CD14-positive monocyte (primary cell): ENCODE measurements around the gene NRXN3. TPM values are rescaled to one million over a fixed set of nuclear protein-coding genes. Genes with fewer than 3 reads are reported as not detected.

ENCODE experiments used
- DNase-seq, 3 donors: peaks; one replicate each; pipeline ENCODE4 v3.0.0-alpha.2; 2011 to 2022
- H2AFZ ChIP-seq: 2 replicates; pipeline ENCODE4 v1.6.0; 2012; ENCODE audit warnings: mild to moderate bottlenecking, low read depth, low read length, inconsistent platforms; ENCODE audit not compliant: insufficient read depth, poor library complexity, severe bottlenecking
- H3K27ac ChIP-seq, 2 donors: 1 replicate in 1 of 2; 2 replicates in 1 of 2; pipeline ENCODE4 v1.5.1; 2012 to 2013; ENCODE audit warnings: low read length in 2 of 2, control low read depth in 1 of 2, inconsistent platforms in 1 of 2, low read depth in 1 of 2, mild to moderate bottlenecking in 1 of 2
- H3K27me3 ChIP-seq, 2 donors: one replicate each; pipeline versions ENCODE4 v1.6.0 to v1.6.1; 2011 to 2013; ENCODE audit warnings: low read length in 2 of 2; ENCODE audit not compliant: control insufficient read depth in 2 of 2, insufficient read depth in 2 of 2
- H3K36me3 ChIP-seq, 2 donors: replicated peaks in 1 of 2; 1 replicate in 1 of 2; 2 replicates in 1 of 2; pipeline versions ENCODE4 v1.5.1 to v1.6.1; 2012 to 2013; ENCODE audit warnings: low read length in 2 of 2, control low read depth in 1 of 2, inconsistent platforms in 1 of 2, mild to moderate bottlenecking in 1 of 2; ENCODE audit not compliant: insufficient read depth in 2 of 2, control insufficient read depth in 1 of 2
- H3K4me1 ChIP-seq, 2 donors: 1 replicate in 1 of 2; 2 replicates in 1 of 2; pipeline versions ENCODE4 v1.5.1 to v1.6.1; 2012 to 2013; ENCODE audit warnings: low read length in 2 of 2, control low read depth in 1 of 2, inconsistent platforms in 1 of 2, mild to moderate bottlenecking in 1 of 2, moderate library complexity in 1 of 2; ENCODE audit not compliant: insufficient read depth in 2 of 2, control insufficient read depth in 1 of 2
- H3K4me2 ChIP-seq: replicated peaks from 2 replicates; pipeline ENCODE3; 2012; ENCODE audit warnings: low read length, moderate library complexity, mild to moderate bottlenecking; ENCODE audit not compliant: poor library complexity, severe bottlenecking; ENCODE audit errors: extremely low read depth
- H3K4me3 ChIP-seq, 3 experiments: fragments of 200-600 bp in 1 of 3; sonication (generic) in 1 of 3; replicated peaks in 1 of 3; 1 replicate in 2 of 3; 2 replicates in 1 of 3; pipeline ENCODE4 v1.5.1; 2011 to 2013; ENCODE audit warnings: low read length in 3 of 3, mild to moderate bottlenecking in 3 of 3, control low read depth in 2 of 3, low read depth in 2 of 3, inconsistent platforms in 1 of 3, moderate library complexity in 1 of 3
- H3K79me2 ChIP-seq: 2 replicates; pipeline ENCODE4 v1.6.0; 2012; ENCODE audit warnings: mild to moderate bottlenecking, control low read depth, inconsistent platforms, low read length, moderate library complexity; ENCODE audit not compliant: insufficient read depth
- H3K9ac ChIP-seq: 2 replicates; pipeline ENCODE4 v1.6.0; 2017; ENCODE audit warnings: low read length, mild to moderate bottlenecking; ENCODE audit not compliant: insufficient read depth, poor library complexity, severe bottlenecking
- H3K9me3 ChIP-seq, 2 donors: replicated peaks in 1 of 2; 1 replicate in 1 of 2; 2 replicates in 1 of 2; pipeline versions ENCODE4 v1.5.1 to v1.6.1; 2012 to 2013; ENCODE audit warnings: low read length in 2 of 2, control low read depth in 1 of 2; ENCODE audit not compliant: control insufficient read depth in 1 of 2, insufficient read depth in 1 of 2
- H4K20me1 ChIP-seq: 2 replicates; pipeline ENCODE4 v1.6.0; 2012; ENCODE audit warnings: mild to moderate bottlenecking, low read length, control low read depth, moderate library complexity; ENCODE audit not compliant: insufficient read depth
- H3K27ac Mint-ChIP-seq, 7 donors: one replicate each; pipeline ENCODE4 v1.8.0; 2020; ENCODE audit warnings: mild to moderate bottlenecking in 7 of 7, mixed read lengths in 7 of 7, moderate library complexity in 6 of 7, inconsistent platforms in 2 of 7
- H3K27me3 Mint-ChIP-seq, 3 donors: one replicate each; pipeline ENCODE4 v1.8.0; 2021 to 2022; ENCODE audit warnings: low read depth in 3 of 3, mild to moderate bottlenecking in 3 of 3, mixed read lengths in 3 of 3, moderate library complexity in 3 of 3, inconsistent platforms in 1 of 3
- H3K36me3 Mint-ChIP-seq, 2 donors: one replicate each; pipeline ENCODE4 v1.8.0; 2020; ENCODE audit warnings: mixed read lengths in 2 of 2, inconsistent platforms in 1 of 2, mild to moderate bottlenecking in 1 of 2
- H3K4me1 Mint-ChIP-seq: one replicate; pipeline ENCODE4 v1.8.0; 2020; ENCODE audit warnings: mild to moderate bottlenecking, mixed read lengths
- H3K4me3 Mint-ChIP-seq, 2 donors: one replicate each; pipeline ENCODE4 v1.8.0; 2020; ENCODE audit warnings: mild to moderate bottlenecking in 2 of 2, mixed read lengths in 2 of 2, moderate library complexity in 1 of 2
- H3K9me3 Mint-ChIP-seq, 7 donors: one replicate each; pipeline ENCODE4 v1.8.0; 2020 to 2022; ENCODE audit warnings: mixed read lengths in 7 of 7, mild to moderate bottlenecking in 6 of 7, moderate library complexity in 6 of 7, inconsistent platforms in 2 of 7
- CTCF ChIP-seq: fragments of 200-600 bp; IDR thresholded peaks from one replicate; pipeline ENCODE4 v1.8.0; 2022; ENCODE audit warnings: antibody characterized with exemption, mild to moderate bottlenecking
- WGBS: methylation state at CpG from one replicate; pipeline ENCODE4 v1.1.5; 2013; ENCODE audit warnings: missing lambda C conversion rate; ENCODE audit not compliant: insufficient coverage; 5-methylcytosine and 5-hydroxymethylcytosine counted together
- intact Hi-C, 2 donors: fragments of 100-400 bp; cut with micrococcal nuclease; formaldehyde crosslinking; loops; one replicate each; pipeline versions ENCODE4 v1.15.0 to v1.15.1; 2023
- polyA plus RNA-seq, 3 donors: library from polyadenylated mRNA; depleted of rRNA in 1 of 3; unstranded in 2 of 3; stranded (reverse) in 1 of 3; fragments of 300-500 nt in 2 of 3; fragments of >200 nt in 1 of 3; fragmentation: Illumina TruSeq in 2 of 3; gene quantifications; 1 replicate in 2 of 3; 2 replicates in 1 of 3; pipeline ENCODE4 v1.2.3, GENCODE V29; 2012 to 2021

The NRXN3 gene
- polyA plus RNA-seq, 3 donors = not detected

DNA sequence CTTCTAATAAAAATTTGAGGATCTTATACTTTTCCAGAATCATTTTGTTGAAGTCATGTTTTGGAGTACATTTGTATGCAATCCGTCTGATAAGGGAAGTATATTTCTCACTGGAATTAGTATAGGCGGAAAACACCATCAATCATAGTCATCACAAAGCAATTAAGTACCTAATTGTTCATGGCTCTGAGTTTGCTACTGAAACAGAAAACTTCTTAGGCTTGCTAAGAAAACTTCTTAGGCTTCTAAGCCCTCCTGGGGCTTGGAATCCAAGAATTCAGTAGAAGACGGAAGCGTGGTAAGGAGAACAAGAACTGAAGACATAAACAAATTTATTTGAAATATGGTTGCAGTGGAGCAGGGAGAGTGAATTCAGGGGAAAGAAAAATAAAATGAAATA is 1404.9 kb downstream of the NRXN3 start:
- Histone ChIP-seq H3K4me2 (no peak overlapping the region), H3K36me3 (no peaks in the 10 kb centered on the region), H2AFZ (no peak overlapping the region), H3K27ac (no peak overlapping the region), H4K20me1 (no peaks in the 10 kb centered on the region), H3K4me1 (no peaks in the 10 kb centered on the region), H3K79me2 (no peaks in the 10 kb centered on the region), H3K4me3 (no peak overlapping the region), H3K27me3 (no peaks in the 10 kb centered on the region), H3K9ac (no peak overlapping the region), H3K9me3 (peaks cover 0 to 4% of the 10 kb centered on the region in 2 donors)
- no peak for TF ChIP-seq CTCF
- Mint-ChIP-seq H3K36me3 (no peaks in the 10 kb centered on the region), H3K27ac (no peak overlapping the region), H3K4me3 (no peak overlapping the region), H3K27me3 (no peaks in the 10 kb centered on the region), H3K9me3 (peaks cover 0 to 4% (median 1%) of the 10 kb centered on the region in 7 donors), H3K4me1 (no peaks in the 10 kb centered on the region)
- intact Hi-C loops = no loop called here
- WGBS = no CpG with 5 or more reads among the region's 4 CpGs
- no peak for DNase-seq

DNA sequence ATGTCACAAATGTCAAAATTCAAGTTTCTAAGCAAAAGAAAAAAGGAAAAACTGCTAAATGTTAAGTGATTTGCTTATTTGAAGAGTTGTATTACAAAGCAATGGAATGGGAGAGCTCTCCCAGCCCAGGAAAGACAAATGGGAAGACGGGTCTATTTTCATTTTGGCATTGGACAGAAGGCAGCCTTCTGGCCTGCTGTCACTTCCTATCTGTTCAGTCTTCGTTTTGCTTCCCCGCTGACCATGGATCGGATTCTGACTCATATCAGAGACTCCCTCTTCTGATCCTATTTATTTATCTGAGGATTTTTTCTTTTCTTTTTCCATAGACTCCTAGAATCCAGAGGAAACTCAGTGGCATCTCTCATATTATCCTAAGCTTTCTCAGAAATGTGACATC is 1406.3 kb downstream of the NRXN3 start:
- Histone ChIP-seq H3K9ac (no peak overlapping the region), H3K27ac (no peak overlapping the region), H2AFZ (no peak overlapping the region), H3K27me3 (no peaks in the 10 kb centered on the region), H3K4me3 (no peak overlapping the region), H4K20me1 (no peaks in the 10 kb centered on the region), H3K79me2 (no peaks in the 10 kb centered on the region), H3K4me1 (no peaks in the 10 kb centered on the region), H3K36me3 (no peaks in the 10 kb centered on the region), H3K9me3 (no peaks in the 10 kb centered on the region), H3K4me2 (no peak overlapping the region)
- no peak overlapping the region for H3K4me3 Mint-ChIP-seq
- no peak overlapping the region for H3K27ac Mint-ChIP-seq
- H3K9me3 Mint-ChIP-seq = peaks cover 0 to 3% (median 0%) of the 10 kb centered on the region in 7 donors
- DNase-seq = no peak
- 78% methylated on average over 1 of the region's 4 CpGs for WGBS
- no peaks in the 10 kb centered on the region for H3K36me3 Mint-ChIP-seq
- no peaks in the 10 kb centered on the region for H3K27me3 Mint-ChIP-seq
- no peaks in the 10 kb centered on the region for H3K4me1 Mint-ChIP-seq
- intact Hi-C loops = no loop called here
- no peak for TF ChIP-seq CTCF
